ENCODE data around the gene SMG5. TPM values are rescaled to one million over a fixed set of nuclear protein-coding genes. Genes with fewer than 3 reads are reported as not detected.
"Not testable (repeated sequence)": the region's sequence is repeated elsewhere in the genome, so short reads cannot be mapped to it uniquely, and the experiment has no call there.

The SMG5 gene
- 20.8 and 27.8 TPM in 2 replicates for polyA plus RNA-seq (2011; rRNA removed)
- 20.0 and 28.6 TPM in 2 replicates for polyA minus RNA-seq (2011; rRNA and poly(A)+ RNA removed)

- DNase-seq (ENCODE audit: low read depth, low spot score) = peak; percentile 97
- H3K27me3 ChIP-seq (ENCODE audit: control insufficient read depth, insufficient read depth, low read length) = no peaks in the 10 kb centered on the region
- TF ChIP-seq CTCF (IDR thresholded peaks at IDR 0.05; ENCODE audit: low read depth, low read length) = no peak
- ChIA-PET POLR2A (interaction anchor here (0.6 to 2.5 kb wide), 13 partner anchors 9 to 218 kb away, joined by 3 to 14 read pairs (median 4); partner anchors contain the start of genes GLMP, MEF2D and PMF1), CTCF (interaction anchor here (0.9 to 2.5 kb wide), 6 partner anchors 35 to 186 kb away, joined by 3 to 14 read pairs (median 6); no protein-coding TSS in a partner anchor)
- H3K27ac ChIP-seq (ENCODE audit: low read depth, low read length) = peak within 1 kb of the TSS; percentile 68
- H3K9me3 ChIP-seq (ENCODE audit: control insufficient read depth, insufficient read depth, low read length) = no peaks in the 10 kb centered on the region
- H3K4me3 ChIP-seq (ENCODE audit: low read depth, low read length) = peak within 1 kb of the TSS; percentile 95
Measured at GRCh38 chr1:156282479-156283222, at the start of gene SMG5. Gene SMG5 (minus strand): TSS chr1:156282825. CDS start chr1:156282680, 145 bp downstream.

DNA sequence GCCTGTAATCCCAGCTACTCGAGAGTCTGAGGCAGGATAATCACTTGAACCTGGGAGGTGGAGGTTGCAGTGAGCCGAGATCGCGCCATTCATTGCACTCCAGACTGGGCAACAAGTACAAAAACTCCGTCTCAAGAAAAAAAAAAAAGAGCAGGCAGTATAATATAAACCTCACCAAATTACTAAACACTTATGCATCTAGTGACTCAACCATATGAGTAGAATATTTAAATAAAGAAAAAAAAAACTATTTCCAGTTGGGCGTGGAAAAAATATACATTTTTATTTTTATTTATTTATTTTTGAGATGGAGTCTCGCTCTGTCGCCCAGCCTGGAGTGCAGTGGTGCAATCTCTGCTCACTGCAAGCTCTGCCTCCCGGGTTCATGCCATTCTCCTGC is 40.6 kb upstream of the SMG5 start:
- ChIA-PET POLR2A (interaction anchor here (0.7 to 1.3 kb wide), 4 partner anchors 15 to 146 kb away, joined by 4 to 6 read pairs (median 4); partner anchors contain the start of genes CCT3 and TSACC), CTCF (interaction anchor here (1.4 kb wide), 1 partner anchor 62 kb away, joined by 3 read pairs; no protein-coding TSS in a partner anchor)
- not testable (repeated sequence) for H3K4me3 ChIP-seq (ENCODE audit: low read depth, low read length); H3K27me3 ChIP-seq (ENCODE audit: control insufficient read depth, insufficient read depth, low read length); DNase-seq (ENCODE audit: low read depth, low spot score); H3K9me3 ChIP-seq (ENCODE audit: control insufficient read depth, insufficient read depth, low read length); H3K27ac ChIP-seq (ENCODE audit: low read depth, low read length)

GRCh38 chr1:156320560-156320959 is 37.9 kb upstream of the SMG5 start:
- CTCF ChIA-PET = interaction anchor here (0.8 to 2.8 kb wide), 8 partner anchors 10 to 230 kb away, joined by 3 to 31 read pairs (median 6); no protein-coding TSS in a partner anchor
- no peak overlapping the region for H3K27ac ChIP-seq (ENCODE audit: low read depth, low read length)
- no peaks in the 10 kb centered on the region for H3K9me3 ChIP-seq (ENCODE audit: control insufficient read depth, insufficient read depth, low read length)
- no peak overlapping the region for H3K4me3 ChIP-seq (ENCODE audit: low read depth, low read length)
- POLR2A ChIA-PET = no interaction called here
- no peaks in the 10 kb centered on the region for H3K27me3 ChIP-seq (ENCODE audit: control insufficient read depth, insufficient read depth, low read length)
- TF ChIP-seq CTCF (IDR thresholded peaks at IDR 0.05; ENCODE audit: low read depth, low read length) = no peak
- DNase-seq (ENCODE audit: low read depth, low spot score) = no peak

GRCh38 chr1:156319664-156320063 is 37.0 kb upstream of the SMG5 start:
- no peak for DNase-seq (ENCODE audit: low read depth, low spot score)
- Histone ChIP-seq H3K27ac (ENCODE audit: low read depth, low read length) (no peak overlapping the region), H3K9me3 (ENCODE audit: control insufficient read depth, insufficient read depth, low read length) (no peaks in the 10 kb centered on the region), H3K27me3 (ENCODE audit: control insufficient read depth, insufficient read depth, low read length) (no peaks in the 10 kb centered on the region), H3K4me3 (ENCODE audit: low read depth, low read length) (no peak overlapping the region)
- ChIA-PET CTCF (interaction anchor here (0.6 to 2.8 kb wide), 32 partner anchors 9 to 230 kb away, joined by 3 to 31 read pairs (median 5); partner anchors contain the start of genes CCT3, GLMP, SMG5 and TMEM79), POLR2A (interaction anchor here (0.6 to 1.2 kb wide), 3 partner anchors 12 to 37 kb away, joined by 3 to 7 read pairs (median 4); partner anchors contain the start of gene SMG5)
- TF ChIP-seq CTCF (IDR thresholded peaks at IDR 0.05; ENCODE audit: low read depth, low read length) = peak; percentile 65

DNA sequence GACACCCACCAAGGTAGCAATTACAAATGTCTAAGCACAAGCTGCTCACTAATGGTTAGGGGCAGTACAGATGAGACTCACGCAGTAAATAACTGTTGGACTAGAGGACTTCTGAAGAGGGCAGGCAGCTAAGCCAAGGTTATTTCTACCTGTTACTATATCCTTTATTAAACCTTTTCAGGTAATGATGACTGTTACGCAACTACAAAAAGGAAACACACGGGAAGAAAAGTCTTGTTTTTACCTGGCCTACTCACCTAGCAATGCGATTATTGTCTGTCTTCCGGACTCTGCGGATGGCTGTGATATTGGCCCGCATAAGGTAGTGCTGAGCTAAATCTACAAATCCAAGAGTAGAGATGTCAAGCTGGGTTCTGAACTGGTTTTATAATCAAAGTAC is 34.3 kb upstream of the SMG5 start:
- Histone ChIP-seq H3K27me3 (ENCODE audit: control insufficient read depth, insufficient read depth, low read length) (no peaks in the 10 kb centered on the region), H3K27ac (ENCODE audit: low read depth, low read length) (no peak overlapping the region), H3K4me3 (ENCODE audit: low read depth, low read length) (no peak overlapping the region), H3K9me3 (ENCODE audit: control insufficient read depth, insufficient read depth, low read length) (no peaks in the 10 kb centered on the region)
- TF ChIP-seq CTCF (IDR thresholded peaks at IDR 0.05; ENCODE audit: low read depth, low read length) = no peak
- ChIA-PET POLR2A (no interaction called here), CTCF (interaction anchor here (0.5 to 0.8 kb wide), 3 partner anchors 13 to 432 kb away, joined by 3 to 4 read pairs (median 4); partner anchors contain the start of gene SMG5)
- no peak for DNase-seq (ENCODE audit: low read depth, low spot score)

Data from AG04450 (cell line).